ACC112 (cell line): ENCODE measurements around the gene MAP3K13.
"Not testable (repeated sequence)": the region's sequence is repeated elsewhere in the genome, so short reads cannot be mapped to it uniquely, and the experiment has no call there.

Source experiments
- H2AFZ ChIP-seq: fragments of 200-600 bp; sonication (generic); one replicate; pipeline ENCODE4 v1.6.0; 2017; ENCODE audit warnings: antibody characterized with exemption, low read length; ENCODE audit not compliant: unreplicated experiment
- H3K27ac ChIP-seq: fragments of 200-600 bp; sonication (generic); 2 replicates; pipeline ENCODE4 v1.5.1; 2014; ENCODE audit warnings: low read depth, mild to moderate bottlenecking, antibody characterized with exemption, low read length, moderate library complexity
- H3K27me3 ChIP-seq: fragments of 200-600 bp; sonication (generic); 2 replicates; pipeline ENCODE4 v1.6.1; 2014; ENCODE audit warnings: mild to moderate bottlenecking, antibody characterized with exemption, low read length, moderate library complexity, mixed read lengths; ENCODE audit not compliant: insufficient read depth
- H3K36me3 ChIP-seq: fragments of 200-600 bp; sonication (generic); 2 replicates; pipeline ENCODE4 v1.6.1; 2016; ENCODE audit warnings: mild to moderate bottlenecking, antibody characterized with exemption, low read length, moderate library complexity, mixed read lengths; ENCODE audit not compliant: insufficient read depth
- H3K4me1 ChIP-seq: fragments of 200-600 bp; sonication (generic); one replicate; pipeline ENCODE4 v1.6.1; 2016; ENCODE audit warnings: low read length, mixed read lengths; ENCODE audit not compliant: insufficient read depth, unreplicated experiment, control insufficient read depth
- H3K4me3 ChIP-seq: fragments of 200-600 bp; sonication (generic); 2 replicates; pipeline ENCODE4 v1.5.1; 2014; ENCODE audit warnings: mild to moderate bottlenecking, low read depth, low read length
- H3K79me2 ChIP-seq: fragments of 200-600 bp; sonication (generic); one replicate; pipeline ENCODE4 v1.6.0; 2016; ENCODE audit warnings: low read length; ENCODE audit not compliant: control insufficient read depth, unreplicated experiment, insufficient read depth

Gene MAP3K13

DNA sequence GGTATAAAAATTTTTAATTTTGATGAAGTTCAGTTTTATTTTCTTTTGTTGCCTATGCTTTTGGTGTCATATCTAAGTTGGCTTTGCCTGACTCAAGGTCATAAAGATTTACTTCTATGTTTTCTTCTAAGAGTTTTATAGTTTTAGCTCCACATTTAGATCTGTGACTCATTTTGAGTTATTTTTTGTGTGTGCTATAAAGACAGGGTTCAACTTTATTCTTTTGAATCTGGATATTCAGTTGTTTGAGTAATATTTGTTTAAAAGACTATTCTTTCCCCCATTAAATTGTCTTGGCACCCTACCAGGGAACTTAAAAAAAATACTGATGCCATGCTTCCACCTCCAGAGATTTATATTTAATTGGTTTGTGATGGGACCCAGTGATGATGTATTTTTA is 4.0 kb downstream of the MAP3K13 start:
- peaks cover 12% of the 10 kb centered on the region for H3K4me1 ChIP-seq
- H2AFZ ChIP-seq = no peak overlapping the region
- no peak overlapping the region for H3K27ac ChIP-seq
- no peaks in the 10 kb centered on the region for H3K36me3 ChIP-seq
- no peaks in the 10 kb centered on the region for H3K27me3 ChIP-seq
- H3K79me2 ChIP-seq = peaks cover 8% of the 10 kb centered on the region
- H3K4me3 ChIP-seq = no peak overlapping the region

DNA sequence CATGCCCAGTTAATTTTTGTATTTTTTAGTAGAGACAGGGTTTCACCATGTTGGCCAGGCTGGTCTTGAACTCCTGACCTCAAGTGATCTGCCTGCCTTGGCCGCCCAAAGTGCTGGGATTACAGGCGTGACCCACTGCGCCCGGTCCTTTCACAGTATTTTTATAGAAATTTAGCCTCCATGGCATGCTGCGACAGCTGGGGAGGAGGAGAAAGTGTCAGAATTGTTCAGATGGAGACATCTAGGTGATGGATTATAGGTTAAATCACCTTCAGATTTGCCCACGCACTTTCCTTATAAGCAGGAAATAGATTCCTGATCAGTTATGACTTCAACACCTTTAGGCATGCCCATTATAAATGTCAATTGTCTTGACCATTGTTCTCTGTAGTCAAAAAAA is 7.4 kb downstream of the MAP3K13 start:
- H3K27ac ChIP-seq, H3K36me3 ChIP-seq, H3K79me2 ChIP-seq, H3K27me3 ChIP-seq, H3K4me3 ChIP-seq, H2AFZ ChIP-seq, H3K4me1 ChIP-seq: not testable (repeated sequence)

DNA sequence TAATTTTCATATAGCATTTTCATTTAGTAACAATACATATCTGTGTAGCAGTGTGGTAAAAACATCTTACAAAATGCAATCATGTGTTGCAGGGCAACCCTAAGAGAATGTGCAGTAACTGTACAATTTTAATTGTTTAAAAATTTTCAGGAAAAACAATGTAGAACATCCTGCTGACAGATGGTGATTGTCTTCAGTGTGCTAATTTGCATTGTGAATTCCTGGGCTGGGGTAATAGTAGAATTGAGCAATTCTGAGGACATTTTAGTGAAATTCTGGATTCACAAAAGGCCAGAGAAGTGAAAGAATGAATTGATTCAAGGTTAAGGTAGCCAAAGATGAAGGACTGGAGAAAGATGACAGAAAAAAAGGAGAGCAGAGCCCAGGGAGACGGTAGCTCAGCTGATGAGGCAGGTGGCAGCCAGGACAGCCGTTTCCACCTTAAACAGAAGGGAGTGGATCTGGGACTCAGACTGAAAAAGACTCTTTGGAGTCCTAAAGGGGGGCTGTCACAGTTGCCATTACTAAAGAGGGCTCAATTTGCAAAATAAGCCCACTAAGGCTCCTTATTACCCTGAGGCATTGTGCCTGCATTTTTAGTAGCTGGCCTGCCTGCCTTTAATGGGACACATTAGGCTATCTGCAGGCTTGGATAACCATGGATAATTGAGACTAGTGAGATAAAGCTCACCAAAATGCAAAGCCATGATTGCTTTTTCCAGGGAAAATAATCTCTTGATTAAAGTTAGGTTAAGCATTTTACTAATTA is 8.6 kb downstream of the MAP3K13 start:
- Histone ChIP-seq H2AFZ (no peak overlapping the region), H3K27me3 (no peaks in the 10 kb centered on the region), H3K4me3 (no peak overlapping the region), H3K4me1 (no peaks in the 10 kb centered on the region), H3K27ac (no peak overlapping the region), H3K79me2 (no peaks in the 10 kb centered on the region), H3K36me3 (no peaks in the 10 kb centered on the region)

DNA sequence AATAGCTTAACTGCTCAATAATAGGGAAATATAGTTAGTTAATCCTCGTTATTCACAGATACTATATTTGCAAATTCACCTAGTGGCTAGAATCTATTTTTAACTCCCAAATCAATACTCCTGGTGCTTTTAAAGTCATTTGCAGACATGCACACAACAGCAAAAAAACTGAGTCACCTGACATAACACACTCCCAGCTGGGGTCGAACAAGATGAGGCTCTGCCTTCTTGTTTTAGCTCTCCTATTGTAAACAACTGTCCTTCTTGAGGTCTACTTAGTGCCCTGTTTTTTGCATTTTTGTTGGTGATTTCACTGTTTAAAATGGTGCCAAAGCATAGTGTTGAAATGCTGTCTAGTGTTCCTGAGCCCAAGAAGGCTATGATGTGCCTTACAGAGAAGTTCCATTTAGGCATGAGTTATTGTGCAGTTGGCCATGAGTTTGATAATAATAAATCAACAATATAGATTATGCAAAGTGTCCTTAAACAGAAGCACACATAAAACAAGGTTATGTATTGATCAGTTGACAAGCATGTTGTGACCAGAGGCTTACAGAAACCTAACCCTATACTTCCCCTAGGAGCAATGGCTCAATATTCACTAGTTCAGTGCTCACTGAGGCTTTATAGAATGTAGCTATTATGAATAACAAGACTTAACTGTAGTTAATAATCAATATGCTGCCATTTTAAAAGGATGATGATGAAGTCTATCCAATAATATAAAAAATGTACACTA is 18.6 kb downstream of the MAP3K13 start:
- H3K27ac ChIP-seq = no peak overlapping the region
- H3K4me1 ChIP-seq = peaks cover 3% of the 10 kb centered on the region
- no peaks in the 10 kb centered on the region for H3K79me2 ChIP-seq
- no peaks in the 10 kb centered on the region for H3K27me3 ChIP-seq
- H3K4me3 ChIP-seq = no peak overlapping the region
- no peak overlapping the region for H2AFZ ChIP-seq
- no peaks in the 10 kb centered on the region for H3K36me3 ChIP-seq

DNA sequence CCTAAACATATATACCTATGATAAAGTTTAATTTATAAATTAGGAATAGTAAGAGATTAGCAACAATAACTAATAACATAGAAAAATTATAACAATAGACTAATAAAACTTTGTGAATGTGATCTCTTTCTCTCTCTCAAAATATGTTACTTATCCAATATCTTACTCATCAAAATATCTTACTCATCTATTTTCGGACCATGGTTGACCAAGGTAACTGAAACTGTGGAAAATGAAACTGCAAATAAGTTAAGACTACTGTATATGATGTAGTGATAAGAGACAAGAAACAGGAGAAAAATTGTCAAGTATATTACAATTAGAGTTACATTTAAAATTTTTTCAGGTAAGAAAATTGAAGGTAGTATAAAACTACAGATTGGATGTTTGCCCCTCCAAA is 19.2 kb downstream of the MAP3K13 start:
- H3K27me3 ChIP-seq = no peaks in the 10 kb centered on the region
- H3K4me3 ChIP-seq = no peak overlapping the region
- no peaks in the 10 kb centered on the region for H3K79me2 ChIP-seq
- H3K36me3 ChIP-seq = no peaks in the 10 kb centered on the region
- H3K4me1 ChIP-seq = peaks cover 3% of the 10 kb centered on the region
- H3K27ac ChIP-seq = no peak overlapping the region
- no peak overlapping the region for H2AFZ ChIP-seq

DNA sequence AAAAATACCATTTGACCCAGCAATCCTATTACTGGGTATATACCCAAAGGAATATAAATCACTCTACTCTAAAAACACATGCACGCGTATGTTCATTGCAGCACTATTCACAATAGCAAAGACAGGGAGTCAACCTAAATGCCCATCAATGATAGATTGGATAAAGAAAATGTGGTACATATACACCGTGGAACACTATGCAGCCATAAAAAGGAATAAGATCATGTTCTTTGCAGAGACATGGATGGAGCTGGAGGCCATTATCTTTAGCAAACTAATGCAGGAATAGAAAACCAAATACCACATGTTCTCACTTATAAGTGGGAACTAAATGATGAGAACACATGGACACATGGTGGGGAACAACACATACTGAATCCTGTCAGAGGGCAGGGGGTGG is 23.6 kb downstream of the MAP3K13 start:
- not testable (repeated sequence) for H3K36me3 ChIP-seq, H3K79me2 ChIP-seq, H3K4me3 ChIP-seq, H3K4me1 ChIP-seq, H2AFZ ChIP-seq, H3K27me3 ChIP-seq, H3K27ac ChIP-seq

DNA sequence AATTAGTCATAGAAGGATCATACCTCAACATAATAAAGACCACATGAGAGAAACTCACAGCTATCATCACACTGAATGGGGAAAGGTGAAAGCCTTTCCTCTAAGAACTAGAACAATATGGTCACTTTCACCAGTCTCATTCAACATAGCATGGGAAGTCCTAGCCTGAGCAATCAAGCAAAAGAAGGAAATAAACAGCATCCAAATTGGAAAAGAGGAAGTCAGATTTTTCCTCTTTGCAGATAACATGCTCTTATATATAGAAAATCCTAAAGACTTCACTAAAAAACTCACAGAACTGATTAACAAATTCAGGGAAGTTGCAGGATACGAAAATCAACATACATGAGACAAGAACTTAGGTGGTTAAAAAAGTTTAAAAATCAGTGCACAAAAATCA is 24.7 kb downstream of the MAP3K13 start:
- no peaks in the 10 kb centered on the region for H3K79me2 ChIP-seq
- no peaks in the 10 kb centered on the region for H3K36me3 ChIP-seq

DNA sequence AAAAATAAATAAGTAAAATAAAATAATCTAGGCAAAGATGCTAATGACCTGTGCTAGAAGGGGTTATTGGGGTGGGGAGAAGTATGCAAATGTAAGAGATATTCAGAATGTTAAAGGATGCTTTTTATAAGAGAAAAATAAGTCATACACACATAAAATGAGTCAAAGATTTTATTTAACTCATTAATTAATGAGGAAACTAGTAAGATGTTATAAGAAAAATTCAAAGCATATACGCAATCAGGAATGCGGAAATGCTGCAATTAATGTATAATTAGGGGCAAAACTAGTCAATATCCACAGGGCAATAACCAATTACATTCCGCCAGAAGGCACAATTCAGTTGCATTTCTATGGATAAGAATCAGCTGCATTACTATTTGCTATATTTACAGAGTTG is 30.1 kb downstream of the MAP3K13 start:
- Histone ChIP-seq H3K4me3 (no peak overlapping the region), H2AFZ (no peak overlapping the region), H3K27ac (no peak overlapping the region), H3K27me3 (no peaks in the 10 kb centered on the region), H3K79me2 (no peaks in the 10 kb centered on the region), H3K4me1 (no peaks in the 10 kb centered on the region), H3K36me3 (no peaks in the 10 kb centered on the region)

More for the DNA sequence above, 24.7 kb downstream of the MAP3K13 start:
- H3K4me1 ChIP-seq = no peaks in the 10 kb centered on the region
- no peak overlapping the region for H2AFZ ChIP-seq
- no peaks in the 10 kb centered on the region for H3K27me3 ChIP-seq
- H3K27ac ChIP-seq = no peak overlapping the region
- no peak overlapping the region for H3K4me3 ChIP-seq

DNA sequence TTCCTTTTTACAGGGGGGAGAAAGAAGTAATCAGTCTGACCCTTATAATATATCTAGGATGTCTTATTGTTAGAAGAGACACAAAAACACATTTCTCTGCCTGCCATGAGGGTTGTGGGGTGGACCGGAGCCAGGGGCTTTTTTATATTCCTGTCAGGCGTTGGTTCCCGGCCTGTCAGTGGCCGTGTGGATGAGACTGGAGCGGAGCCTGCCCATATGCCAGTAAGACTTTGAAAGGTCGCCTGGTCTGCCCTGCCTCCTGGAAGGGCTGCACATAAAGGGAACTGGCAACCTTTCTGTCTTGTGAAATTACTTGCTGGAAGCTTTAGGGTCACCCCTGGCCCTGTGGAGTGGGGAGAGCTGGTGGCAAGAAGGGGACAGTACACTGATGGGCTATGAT is 34.7 kb downstream of the MAP3K13 start:
- Histone ChIP-seq H3K79me2 (no peaks in the 10 kb centered on the region), H3K27ac (no peak overlapping the region), H2AFZ (no peak overlapping the region), H3K27me3 (no peaks in the 10 kb centered on the region), H3K4me3 (no peak overlapping the region), H3K4me1 (peaks cover 16% of the 10 kb centered on the region), H3K36me3 (no peaks in the 10 kb centered on the region)

DNA sequence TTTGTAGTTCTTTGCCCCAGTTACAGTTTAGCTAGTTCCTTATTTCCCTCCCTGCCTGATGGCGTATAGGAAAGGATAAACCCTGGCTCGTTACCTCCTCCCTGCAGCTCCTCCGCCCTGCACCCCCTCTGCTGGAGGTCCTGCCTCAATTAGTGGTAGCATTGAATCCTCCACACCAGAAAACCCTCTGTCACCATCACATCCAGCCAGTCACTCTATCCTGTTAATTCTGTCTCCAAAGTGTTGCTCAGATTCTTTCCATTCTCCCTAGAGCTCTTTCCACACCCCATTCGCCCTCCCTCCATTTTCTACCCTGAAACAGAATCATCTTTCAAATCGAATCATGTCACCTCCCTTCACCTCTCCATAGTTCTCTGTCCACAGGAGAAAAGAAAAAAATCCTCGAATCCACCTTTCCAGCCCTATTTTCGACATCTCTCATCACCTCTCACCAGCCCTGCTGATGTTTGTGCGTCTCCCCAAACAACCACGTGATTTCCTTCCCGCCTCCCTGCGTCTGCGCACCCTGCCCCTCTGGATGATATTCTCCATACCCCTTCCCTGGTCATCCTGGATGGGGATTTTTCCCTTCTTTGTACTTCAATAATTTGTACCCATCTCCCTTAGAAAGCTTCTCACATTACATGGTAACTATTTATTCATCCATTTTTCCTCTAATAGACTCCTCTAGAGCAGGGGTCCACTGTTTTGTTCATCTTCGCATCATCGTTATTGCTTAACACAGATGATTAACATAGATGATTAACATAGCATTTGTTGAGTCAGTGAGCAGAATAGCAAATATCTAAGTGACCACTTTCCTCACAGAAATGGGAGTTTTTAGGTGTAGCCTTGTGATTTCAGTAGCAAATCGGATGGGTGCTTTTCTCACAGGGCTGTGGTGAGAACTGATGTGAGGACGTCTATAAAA is 37.1 kb downstream of the MAP3K13 start:
- Histone ChIP-seq H3K27ac (no peak overlapping the region), H3K4me3 (no peak overlapping the region), H3K79me2 (no peaks in the 10 kb centered on the region), H3K36me3 (no peaks in the 10 kb centered on the region), H3K4me1 (peaks cover 21% of the 10 kb centered on the region), H3K27me3 (no peaks in the 10 kb centered on the region), H2AFZ (no peak overlapping the region)
